AG09319 (cell line): ENCODE measurements around the gene PTPN6.

Experiments used
- DNase-seq: peaks from one replicate; pipeline ENCODE4 v3.0.0-alpha.2; 2010; ENCODE audit warnings: low read depth; ENCODE audit errors: extremely low read depth
- CTCF ChIP-seq: IDR thresholded peaks from 2 replicates; pipeline ENCODE4 v1.5.1; 2011; ENCODE audit warnings: low read depth, mild to moderate bottlenecking, inconsistent platforms, low read length, moderate library complexity

The PTPN6 gene

GRCh38 chr12:6912164-6912935 lies 38.8 kb upstream of the PTPN6 start:
- no peak for DNase-seq
- no peak for TF ChIP-seq CTCF

GRCh38 chr12:6914246-6914946 lies 36.8 kb upstream of the PTPN6 start, which contains the start of gene ENO2:
Gene ENO2 (plus strand): TSS chr12:6914580. CDS start chr12:6915833, 1,253 bp downstream.
- no peak for DNase-seq
- no peak for TF ChIP-seq CTCF

GRCh38 chr12:6914947-6915788 lies 36.0 kb upstream of the PTPN6 start:
- no peak for DNase-seq
- no peak for TF ChIP-seq CTCF

- TF ChIP-seq CTCF: no peak
- no peak for DNase-seq
Measured at GRCh38 chr12:6915789-6916285, 35.3 kb upstream of the PTPN6 start.

- TF ChIP-seq CTCF: no peak
- no peak for DNase-seq
Measured at GRCh38 chr12:6916426-6917200, 34.5 kb upstream of the PTPN6 start.

- DNase-seq: no peak
- no peak for TF ChIP-seq CTCF
Measured at GRCh38 chr12:6917491-6918231, 33.5 kb upstream of the PTPN6 start.
